T-helper 1 cell treated with Interleukin-12 subunit alpha and Interleukin-12 subunit beta and Interleukin-4 antibody, amounts not matched to agents 30 ng/mL and 1 ng/mL, for 36 hours (primary cell): ENCODE results near the gene M1AP. TPM values are rescaled to one million over a fixed set of nuclear protein-coding genes. Genes with fewer than 3 reads are reported as not detected.

Source experiments
- intact Hi-C: fragments of 100-400 bp; cut with micrococcal nuclease; formaldehyde crosslinking; loops from one replicate; pipeline ENCODE4 v1.15.1; 2024
- total RNA-seq: library from RNA; stranded (reverse); gene quantifications from 2 replicates; pipeline ENCODE4 v1.2.3, GENCODE V29; 2022

Gene M1AP
- total RNA-seq, 1 donor from 2014 or later: not detected

- intact Hi-C loops: no loop called here
These were observed 48.5 kb downstream of the M1AP start for GRCh38 chr2:74599676-74600075.

DNA sequence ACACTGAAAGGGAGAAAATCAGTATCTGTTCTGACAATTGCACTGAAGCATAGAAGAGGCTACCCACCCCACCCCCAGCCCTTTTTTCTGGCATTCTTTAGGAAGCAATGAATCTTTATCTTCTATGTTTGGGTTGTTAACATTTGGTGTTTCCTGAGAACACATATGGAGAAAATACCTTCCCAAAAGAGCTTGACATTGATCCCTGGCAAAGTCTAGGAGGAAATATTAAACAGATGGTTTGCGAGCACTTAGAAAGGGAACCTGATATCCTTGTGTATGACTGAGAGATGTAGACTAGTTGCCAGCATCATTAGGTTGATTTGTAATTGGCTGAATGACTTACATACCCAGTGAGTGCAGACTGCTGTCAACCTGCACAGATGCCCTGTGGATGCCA is 50.7 kb downstream of the M1AP start:
- intact Hi-C loops: no loop called here

- intact Hi-C loops: no loop called here
These were observed 51.5 kb downstream of the M1AP start for GRCh38 chr2:74596584-74596983.

GRCh38 chr2:74593826-74594772 is 54.0 kb downstream of the M1AP start:
- intact Hi-C loops: no loop called here

GRCh38 chr2:74588664-74589063 is 59.5 kb downstream of the M1AP start:
- intact Hi-C loops: loop anchor here (10.0 kb wide), 1 partner anchor 256 kb away; no protein-coding TSS in a partner anchor

DNA sequence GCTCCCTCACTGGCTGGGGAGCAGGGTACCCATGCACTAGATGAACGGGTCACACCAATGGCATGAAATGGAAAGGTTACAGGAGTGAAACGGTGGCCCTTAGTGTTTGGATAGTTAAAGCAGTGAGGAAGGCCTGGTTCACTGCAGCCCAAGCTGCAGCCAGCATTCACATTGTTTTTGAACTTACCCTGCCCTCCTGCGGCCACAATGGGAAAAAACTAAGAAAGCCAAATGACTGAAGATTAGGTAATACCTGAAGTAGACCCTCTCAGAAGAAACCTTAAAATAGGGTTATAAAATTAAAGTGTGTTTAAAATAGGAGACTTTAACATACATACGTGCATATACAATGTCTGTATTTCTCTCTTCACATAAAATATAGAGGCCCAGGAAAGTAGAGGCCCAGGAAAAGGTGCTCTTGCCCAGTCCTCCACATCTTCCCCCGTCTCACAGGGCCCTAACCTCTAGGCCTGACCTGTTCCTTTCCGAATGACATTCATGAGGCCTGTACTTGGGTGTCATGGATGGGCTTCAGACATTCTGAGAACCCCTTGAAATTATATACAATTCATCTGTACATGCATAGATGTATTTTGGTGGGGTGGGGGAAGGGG is 60.4 kb downstream of the M1AP start:
- intact Hi-C loops: loop anchor here (1.0 to 10.0 kb wide), 15 partner anchors 33 to 337 kb away; partner anchors contain the start of genes DOK1, MRPL53, PCGF1 and TTC31

DNA sequence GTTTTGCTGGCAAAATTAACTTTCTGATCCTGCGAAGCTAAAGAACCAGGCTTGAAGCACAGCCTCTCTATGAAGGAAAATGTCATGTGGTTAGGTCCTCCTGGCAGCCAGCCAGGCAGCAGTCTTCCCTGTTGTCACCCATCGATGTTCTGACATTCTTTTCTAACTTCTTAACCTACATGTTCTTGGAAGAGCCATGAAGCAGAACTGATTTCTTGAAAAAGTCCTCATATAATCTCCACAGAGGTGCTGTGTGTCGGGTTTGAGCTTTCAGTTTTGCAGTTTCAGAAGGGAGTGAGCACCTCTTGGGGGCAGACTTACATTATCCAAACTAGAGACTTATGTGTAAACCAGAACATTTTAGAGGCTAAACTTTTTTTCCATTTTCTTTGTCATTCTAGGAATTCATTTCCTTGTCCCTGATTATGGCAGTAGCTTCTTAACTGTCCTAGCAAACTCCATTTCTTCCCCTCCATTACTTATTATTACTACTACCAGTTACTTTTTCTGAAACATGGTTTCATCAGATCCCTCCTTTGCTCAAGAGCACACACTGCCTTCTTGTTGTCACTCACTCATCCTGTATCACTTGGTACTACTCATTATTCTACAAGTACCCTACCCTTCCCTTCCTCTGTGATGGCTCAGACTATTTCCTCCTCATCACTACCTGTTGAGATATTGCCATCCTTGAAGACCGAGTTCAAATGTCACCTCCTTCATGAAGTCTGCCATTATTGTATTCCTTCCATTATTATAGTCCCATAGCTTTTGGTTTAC is 62.5 kb downstream of the M1AP start:
- intact Hi-C loops: loop anchor here (1.0 to 10.0 kb wide), 4 partner anchors 11 to 291 kb away; no protein-coding TSS in a partner anchor

GRCh38 chr2:74584088-74584645 is 64.0 kb downstream of the M1AP start:
- intact Hi-C loops: loop anchor here (2.0 to 10.0 kb wide), 2 partner anchors 13 to 261 kb away; no protein-coding TSS in a partner anchor

GRCh38 chr2:74583504-74583903 is 64.6 kb downstream of the M1AP start:
- intact Hi-C loops: loop anchor here (10.0 kb wide), 1 partner anchor 261 kb away; no protein-coding TSS in a partner anchor

DNA sequence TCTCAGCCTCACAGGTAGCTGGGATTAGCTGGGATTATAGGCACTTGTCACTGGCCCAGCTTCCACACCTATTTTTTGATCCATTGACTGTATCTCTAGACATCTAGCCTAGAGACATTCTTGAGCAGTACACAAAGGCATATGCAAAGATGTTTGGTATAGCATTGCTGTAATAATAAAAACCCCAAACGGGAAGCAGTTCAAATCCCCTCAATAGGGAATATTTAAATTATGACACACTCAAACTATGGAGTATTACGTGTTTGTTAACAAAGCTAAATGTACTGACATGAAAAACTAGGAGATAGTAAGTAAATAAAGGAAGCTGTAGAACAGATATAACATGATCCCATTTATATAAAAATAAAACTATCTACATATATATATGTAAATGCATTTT is 65.9 kb downstream of the M1AP start:
- intact Hi-C loops: loop anchor here (10.0 kb wide), 1 partner anchor 263 kb away; no protein-coding TSS in a partner anchor

GRCh38 chr2:74581463-74581862 is 66.7 kb downstream of the M1AP start:
- intact Hi-C loops: loop anchor here (10.0 kb wide), 1 partner anchor 263 kb away; no protein-coding TSS in a partner anchor

DNA sequence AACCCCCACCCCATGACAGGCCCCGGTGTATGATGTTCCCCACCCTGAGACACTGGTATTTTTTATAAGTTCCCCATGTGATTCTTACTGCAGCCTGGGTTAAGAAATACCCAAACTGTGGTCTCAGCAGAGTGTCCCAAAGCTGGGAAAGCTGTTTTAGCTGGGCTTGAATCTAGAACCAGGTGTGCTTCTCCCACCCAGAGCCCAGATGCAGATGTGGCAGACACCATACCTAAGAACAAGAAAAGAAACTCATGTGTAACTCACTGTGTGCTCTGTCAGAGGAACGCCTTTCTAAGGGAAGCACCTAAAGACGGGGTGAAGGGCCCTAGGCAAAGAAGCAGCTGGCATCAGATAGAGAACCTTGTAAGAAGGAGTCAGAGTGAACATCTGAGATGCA is 69.7 kb downstream of the M1AP start:
- intact Hi-C loops: no loop called here

GRCh38 chr2:74577448-74577847 is 70.7 kb downstream of the M1AP start:
- intact Hi-C loops: no loop called here

DNA sequence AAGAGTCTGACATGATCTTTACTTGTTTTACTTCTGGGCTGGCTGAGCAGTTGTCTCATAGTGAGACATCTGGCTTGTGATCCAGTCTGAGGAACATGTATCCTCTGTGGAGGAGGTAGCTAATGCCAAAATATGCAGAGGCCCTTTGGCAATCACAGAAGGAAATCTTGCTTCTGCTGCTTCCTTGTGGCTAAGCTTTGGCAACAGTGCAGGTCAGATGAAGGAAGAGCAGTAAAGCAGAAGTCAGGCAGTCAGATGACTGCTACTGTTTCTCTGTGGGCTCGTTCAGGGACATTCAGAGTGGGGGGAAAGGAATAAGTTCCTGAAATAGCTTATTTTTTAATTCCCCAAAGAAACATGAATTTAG is 71.3 kb downstream of the M1AP start:
- intact Hi-C loops: no loop called here

- intact Hi-C loops: no loop called here
These were observed 71.8 kb downstream of the M1AP start for GRCh38 chr2:74576211-74576862.

GRCh38 chr2:74575320-74575719 is 72.8 kb downstream of the M1AP start:
- intact Hi-C loops: loop anchor here (2.0 kb wide), 1 partner anchor 21 kb away; the partner anchor contains the start of gene DOK1

DNA sequence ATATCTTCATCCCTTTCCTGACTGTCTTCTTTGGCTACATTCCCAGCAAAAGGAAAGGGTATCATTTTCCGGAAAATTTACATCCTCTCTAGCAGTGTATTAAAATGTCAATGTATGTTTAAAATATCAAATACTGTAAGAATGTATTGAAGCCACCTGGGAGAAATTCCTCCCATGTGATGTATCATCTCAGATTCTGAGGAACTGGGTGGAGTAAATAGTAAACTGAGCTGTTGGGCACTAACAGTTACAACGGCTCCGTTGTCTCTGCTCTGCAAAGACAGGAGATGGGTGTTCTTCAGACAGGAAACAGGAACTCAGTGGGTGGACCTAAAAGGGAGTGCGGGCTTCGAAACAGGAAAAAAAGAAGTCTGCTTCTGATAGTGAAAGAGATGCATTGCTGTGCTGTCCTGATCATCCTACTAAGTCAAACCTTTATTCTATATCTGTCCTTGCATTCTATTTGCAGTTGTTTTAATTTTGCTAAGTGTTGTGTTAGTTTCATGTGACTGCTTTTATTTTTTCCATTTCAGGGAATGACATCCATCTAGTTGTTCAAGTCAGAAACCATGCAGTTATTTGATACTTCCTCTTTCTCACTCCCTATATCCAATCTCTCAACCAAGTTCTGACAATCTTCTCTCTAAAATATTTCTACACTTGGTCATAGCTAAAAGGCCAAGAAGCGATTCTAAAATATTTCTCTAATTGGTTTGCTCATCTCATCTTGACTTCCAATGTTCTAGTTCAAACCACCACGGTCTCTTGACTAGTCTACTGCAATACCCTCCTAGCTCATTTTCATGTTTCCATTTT is 74.2 kb downstream of the M1AP start:
- intact Hi-C loops: loop anchor here (1.0 to 2.0 kb wide), 3 partner anchors 8 to 19 kb away; partner anchors contain the start of gene DOK1

DNA sequence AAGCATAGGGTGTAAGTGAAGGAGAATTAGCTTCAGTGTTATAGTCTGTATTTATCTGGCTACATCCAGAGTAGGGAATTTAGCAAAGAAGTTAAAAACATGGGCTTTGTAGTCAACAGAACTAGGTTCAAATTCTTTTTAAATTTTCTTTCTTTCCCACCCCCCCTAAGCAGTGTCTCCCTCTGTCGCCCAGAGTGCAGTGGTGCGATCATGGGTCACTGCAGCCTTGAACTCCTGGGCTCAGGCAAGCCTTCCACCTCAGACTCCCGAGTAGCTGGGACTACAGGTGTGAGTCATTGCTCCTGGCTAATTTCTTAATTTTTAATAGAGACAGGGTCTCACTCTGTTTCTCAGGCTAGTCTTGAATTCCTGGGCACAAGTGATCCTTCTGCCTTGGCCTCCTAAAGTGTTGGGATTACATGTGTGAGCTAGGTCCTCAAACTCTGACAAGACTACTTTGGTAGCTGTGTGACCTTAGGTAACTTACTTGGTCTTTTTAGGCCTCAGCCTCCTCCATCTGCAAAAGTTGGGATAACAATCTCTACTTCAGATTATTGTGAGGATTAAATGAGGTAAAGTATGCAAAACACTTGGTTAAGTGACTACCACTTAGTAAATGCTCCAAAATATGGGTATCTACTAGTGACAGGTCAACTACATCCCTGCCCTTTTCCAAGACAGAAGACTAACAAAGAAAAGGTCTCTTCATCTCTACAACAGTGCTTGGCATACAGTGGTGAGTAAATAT is 75.8 kb downstream of the M1AP start:
- intact Hi-C loops: no loop called here

DNA sequence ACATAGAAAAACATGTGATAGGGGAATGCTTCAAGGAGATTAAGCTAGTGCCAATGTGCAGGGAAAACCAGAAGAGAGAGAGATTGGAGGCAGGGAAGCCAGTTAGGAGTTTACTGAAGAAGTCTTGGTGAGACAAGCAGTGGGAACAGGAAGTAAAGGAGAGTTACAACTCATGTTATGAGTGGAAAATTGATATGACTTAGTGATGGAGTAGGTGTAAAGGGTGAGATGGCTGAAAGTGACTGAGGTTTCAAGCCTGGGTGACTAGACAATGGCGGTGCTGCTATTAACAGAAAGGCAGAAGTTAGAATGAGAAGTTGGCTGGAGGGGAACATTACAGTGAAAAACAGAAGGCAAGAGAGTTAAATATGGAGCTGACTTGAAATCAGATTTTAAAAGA is 77.1 kb downstream of the M1AP start:
- intact Hi-C loops: loop anchor here (2.0 kb wide), 1 partner anchor 14 kb away; no protein-coding TSS in a partner anchor
